WTC11 (cell line): ENCODE data around the gene CCDC30. TPM values are rescaled to one million over a fixed set of nuclear protein-coding genes. Genes with fewer than 3 reads are reported as not detected.

Experiments
- ATAC-seq: fragments of 200-7000 bp; cut with Tn5 transposase; 2 replicates; pipeline ENCODE4 v1.10.0; 2021; ENCODE audit warnings: mild to moderate bottlenecking, moderate library complexity
- CTCF ChIA-PET: fragments of 300-600 bp; sonication (Branson Sonifier 250); formaldehyde crosslinking; loops from one replicate; lab custom pipeline; 2021; ENCODE audit warnings: antibody characterized with exemption; lab: Charles Lee
- POLR2A ChIA-PET: fragments of 350-600 bp; sonication (Branson Sonifier 250); formaldehyde crosslinking; loops from one replicate; lab custom pipeline; 2021; ENCODE audit warnings: antibody characterized with exemption; lab: Charles Lee
- DNase-seq: peaks from one replicate; pipeline ENCODE4 v3.0.0; 2021; ENCODE audit warnings: low spot score
- H3K27ac Mint-ChIP-seq: 2 replicates; pipeline ENCODE4 v1.8.0; 2021; ENCODE audit warnings: mixed read lengths
- H3K27me3 Mint-ChIP-seq: 2 replicates; pipeline ENCODE4 v1.8.0; 2021; ENCODE audit warnings: low read depth, mild to moderate bottlenecking, moderate library complexity, mixed read lengths
- H3K36me3 Mint-ChIP-seq: 2 replicates; pipeline ENCODE4 v1.8.0; 2021; ENCODE audit warnings: mixed read lengths
- H3K4me1 Mint-ChIP-seq: 2 replicates; pipeline ENCODE4 v1.8.0; 2022; ENCODE audit warnings: mixed read lengths
- H3K4me3 Mint-ChIP-seq: 2 replicates; pipeline ENCODE4 v1.8.0; 2021; ENCODE audit warnings: mild to moderate bottlenecking, moderate library complexity, mixed read lengths
- H3K9me3 Mint-ChIP-seq: 2 replicates; pipeline ENCODE4 v1.8.0; 2021; ENCODE audit warnings: mixed read lengths
- ATF2 ChIP-seq: sonication (generic); formaldehyde crosslinking; IDR thresholded peaks from 2 replicates; pipeline ENCODE4 v1.8.1; 2022; ENCODE audit warnings: low read depth, missing genetic modification reagents, borderline replicate concordance
- CREM ChIP-seq: sonication (generic); formaldehyde crosslinking; IDR thresholded peaks from 2 replicates; pipeline ENCODE4 v1.8.1; 2022; ENCODE audit warnings: mild to moderate bottlenecking, missing genetic modification reagents, moderate library complexity
- CTCF ChIP-seq: fragments of 200-600 bp; IDR thresholded peaks from 2 replicates; pipeline ENCODE4 v1.8.0; 2022; ENCODE audit warnings: antibody characterized with exemption
- E2F4 ChIP-seq: sonication (generic); formaldehyde crosslinking; IDR thresholded peaks from 2 replicates; pipeline ENCODE4 v1.8.1; 2022; ENCODE audit warnings: low read depth, mild to moderate bottlenecking, moderate library complexity, missing genetic modification reagents, borderline replicate concordance
- ESRRA ChIP-seq: sonication (generic); formaldehyde crosslinking; IDR thresholded peaks from 2 replicates; pipeline ENCODE4 v1.8.1; 2022; ENCODE audit warnings: mild to moderate bottlenecking, missing genetic modification reagents, borderline replicate concordance
- ETV6 ChIP-seq: sonication (generic); formaldehyde crosslinking; IDR thresholded peaks from 2 replicates; pipeline ENCODE4 v1.8.1; 2022; ENCODE audit warnings: mild to moderate bottlenecking, missing genetic modification reagents
- FOXK1 ChIP-seq: sonication (generic); formaldehyde crosslinking; IDR thresholded peaks from 2 replicates; pipeline ENCODE4 v1.8.0; 2022; ENCODE audit warnings: mild to moderate bottlenecking, moderate library complexity, missing genetic modification reagents
- JUN ChIP-seq: sonication (generic); formaldehyde crosslinking; IDR thresholded peaks from 2 replicates; pipeline ENCODE4 v1.8.0; 2023; ENCODE audit warnings: mild to moderate bottlenecking, missing genetic modification reagents
- MAX ChIP-seq: sonication (generic); formaldehyde crosslinking; IDR thresholded peaks from 2 replicates; pipeline ENCODE4 v1.8.0; 2022; ENCODE audit warnings: mild to moderate bottlenecking, missing genetic modification reagents
- NR2C2 ChIP-seq: sonication (generic); formaldehyde crosslinking; IDR thresholded peaks from 2 replicates; pipeline ENCODE4 v1.8.0; 2022; ENCODE audit warnings: mild to moderate bottlenecking, missing genetic modification reagents
- OVOL2 ChIP-seq: fragments of 250-450 bp; sonication (Bioruptor Pico); IDR thresholded peaks from 2 replicates; pipeline ENCODE4 v1.9.0; 2021; ENCODE audit warnings: mild to moderate bottlenecking, borderline replicate concordance
- RELA ChIP-seq: sonication (generic); formaldehyde crosslinking; IDR thresholded peaks from 2 replicates; pipeline ENCODE4 v1.8.1; 2022; ENCODE audit warnings: missing genetic modification reagents, mild to moderate bottlenecking, borderline replicate concordance
- SMAD4 ChIP-seq: sonication (generic); formaldehyde crosslinking; IDR thresholded peaks from 2 replicates; pipeline ENCODE4 v1.8.0; 2022; ENCODE audit warnings: mild to moderate bottlenecking, missing genetic modification reagents
- SOX15 ChIP-seq: fragments of 250-450 bp; sonication (Bioruptor Pico); IDR thresholded peaks from 2 replicates; pipeline ENCODE4 v1.9.0; 2021; ENCODE audit warnings: mild to moderate bottlenecking
- STAT6 ChIP-seq: sonication (generic); formaldehyde crosslinking; conservative IDR thresholded peaks from 2 replicates; pipeline ENCODE4 v1.8.1; 2023; ENCODE audit warnings: mild to moderate bottlenecking, low read depth, missing genetic modification reagents, moderate library complexity
- ZMAT4 ChIP-seq: fragments of 250-450 bp; sonication (Bioruptor Pico); IDR thresholded peaks from 2 replicates; pipeline ENCODE4 v1.9.0; 2021; ENCODE audit warnings: mild to moderate bottlenecking
- ZNF263 ChIP-seq: sonication (generic); formaldehyde crosslinking; IDR thresholded peaks from 2 replicates; pipeline ENCODE4 v1.8.1; 2022; ENCODE audit warnings: low read depth, mild to moderate bottlenecking, moderate library complexity, missing genetic modification reagents
- ZNF281 ChIP-seq: sonication (generic); formaldehyde crosslinking; IDR thresholded peaks from 2 replicates; pipeline ENCODE4 v1.8.0; 2023; ENCODE audit warnings: mild to moderate bottlenecking, missing genetic modification reagents
- ZNF317 ChIP-seq: sonication (generic); formaldehyde crosslinking; IDR thresholded peaks from 2 replicates; pipeline ENCODE4 v1.8.1; 2023; ENCODE audit warnings: low read depth, mild to moderate bottlenecking, moderate library complexity, missing genetic modification reagents, borderline replicate concordance
- ZNF425 ChIP-seq: fragments of 250-450 bp; sonication (Bioruptor Pico); conservative IDR thresholded peaks from 2 replicates; pipeline ENCODE4 v1.9.0; 2021; ENCODE audit warnings: mild to moderate bottlenecking
- ZNF512 ChIP-seq: sonication (generic); formaldehyde crosslinking; IDR thresholded peaks from 2 replicates; pipeline ENCODE4 v1.8.1; 2022; ENCODE audit warnings: missing genetic modification reagents, borderline replicate concordance
- total RNA-seq: library from RNA; stranded (reverse); gene quantifications from 3 replicates; pipeline ENCODE4 v1.2.3, GENCODE V29; 2021

Gene CCDC30
- total RNA-seq, 1 experiment from 2014 or later: 0.92 TPM

GRCh38 chr1:42461196-42461595 lies 1.9 kb upstream of the CCDC30 start:
- H3K27me3 Mint-ChIP-seq: peaks cover 12% of the 10 kb centered on the region; the same call in 1 of the 2 replicates
- H3K4me1 Mint-ChIP-seq: peaks cover 26% of the 10 kb centered on the region
- CTCF ChIA-PET: no interaction called here
- POLR2A ChIA-PET: interaction anchor here (0.6 kb wide), 1 partner anchor 108 kb away, joined by 3 read pairs; no protein-coding TSS in a partner anchor
- H3K36me3 Mint-ChIP-seq: peaks cover 29% of the 10 kb centered on the region
- no peak overlapping the region for H3K4me3 Mint-ChIP-seq
- no peak for DNase-seq
- ATAC-seq: no peak
- H3K27ac Mint-ChIP-seq: no peak overlapping the region
- TF ChIP-seq E2F4 (CRISPR knock-in tag) (no peak), ZNF512 (CRISPR knock-in tag) (no peak), CREM (CRISPR knock-in tag) (no peak), ZNF263 (CRISPR knock-in tag) (no peak), ESRRA (CRISPR knock-in tag) (no peak), RELA (CRISPR knock-in tag) (no peak), ETV6 (no peak), FOXK1 (CRISPR knock-in tag) (no peak), SOX15 (no peak), ZMAT4 (CRISPR knock-in tag) (no peak), STAT6 (CRISPR knock-in tag) (no peak), ZNF317 (CRISPR knock-in tag) (no peak), JUN (CRISPR knock-in tag) (no peak)
- no peaks in the 10 kb centered on the region for H3K9me3 Mint-ChIP-seq

- peaks cover 16% of the 10 kb centered on the region for H3K4me1 Mint-ChIP-seq
- H3K9me3 Mint-ChIP-seq: no peaks in the 10 kb centered on the region
- ChIA-PET POLR2A (no interaction called here), CTCF (interaction anchor here (1.0 to 1.7 kb wide), 2 partner anchors 129 to 291 kb away, joined by 3 to 10 read pairs; no protein-coding TSS in a partner anchor)
- DNase-seq (no peak), ATAC-seq (no peak)
- no peak overlapping the region for H3K27ac Mint-ChIP-seq
- peaks cover 19% of the 10 kb centered on the region for H3K27me3 Mint-ChIP-seq
- H3K36me3 Mint-ChIP-seq: peaks cover 15% of the 10 kb centered on the region
- peak overlapping the region; percentile 84 for H3K4me3 Mint-ChIP-seq
- TF ChIP-seq OVOL2 (CRISPR knock-in tag) (no peak), ATF2 (CRISPR knock-in tag) (no peak), CTCF (no peak), MAX (CRISPR knock-in tag) (no peak), JUN (CRISPR knock-in tag) (no peak), SMAD4 (CRISPR knock-in tag) (no peak), NR2C2 (CRISPR knock-in tag) (no peak), ZNF425 (CRISPR knock-in tag) (no peak), ZNF281 (CRISPR knock-in tag) (no peak)
Measured at GRCh38 chr1:42463921-42464320, 835 bp downstream of the CCDC30 start.
